NCI-H774 (cell line): Measurements from ENCODE around the gene RBM3.

Experiments used
- DNase-seq: peaks from one replicate; lab custom pipeline; 2025; lab: John Stamatoyannopoulos, UW

The RBM3 gene

GRCh38 chrX:48578661-48579128 is 4.4 kb downstream of the RBM3 start:
- DNase-seq = no peak

DNA sequence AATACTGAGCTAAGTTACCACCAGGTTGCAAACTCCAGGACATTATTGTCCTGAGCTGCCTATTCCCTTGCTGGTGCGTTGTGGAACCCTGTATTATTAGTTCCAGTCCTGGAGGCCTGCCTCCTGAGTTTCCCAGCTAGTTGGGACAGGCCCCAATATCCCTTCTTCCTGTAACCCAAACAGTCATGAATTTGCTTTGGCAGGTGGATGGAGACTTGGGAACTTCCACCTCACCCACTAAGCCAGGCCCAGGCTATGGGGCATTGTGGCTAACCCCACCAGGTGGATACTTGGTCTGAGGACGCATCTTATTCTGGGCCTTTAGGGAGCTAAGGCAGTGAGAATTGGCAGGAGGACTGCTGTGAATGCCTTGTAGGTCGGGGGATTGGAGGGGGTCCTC is 5.0 kb downstream of the RBM3 start:
- no peak for DNase-seq

DNA sequence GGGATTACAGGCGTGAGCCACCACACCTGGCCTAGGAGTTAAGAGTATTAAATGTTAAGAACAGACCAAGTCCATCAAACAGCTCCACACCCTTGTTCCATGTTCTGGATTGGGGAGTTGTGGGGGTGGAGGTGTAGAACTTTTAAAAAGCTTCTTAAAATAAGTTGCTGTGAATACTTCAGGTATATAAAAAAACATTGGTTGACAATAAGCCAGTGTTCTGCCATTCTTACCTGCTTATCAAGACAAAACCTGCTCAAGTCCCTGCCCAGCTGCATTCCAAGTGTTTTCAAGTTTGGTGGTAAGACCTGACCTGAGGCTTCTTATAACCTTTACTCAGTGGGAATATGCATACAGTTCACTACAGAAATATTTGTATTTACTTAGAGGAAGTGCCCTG is 6.4 kb downstream of the RBM3 start:
- no peak for DNase-seq

DNA sequence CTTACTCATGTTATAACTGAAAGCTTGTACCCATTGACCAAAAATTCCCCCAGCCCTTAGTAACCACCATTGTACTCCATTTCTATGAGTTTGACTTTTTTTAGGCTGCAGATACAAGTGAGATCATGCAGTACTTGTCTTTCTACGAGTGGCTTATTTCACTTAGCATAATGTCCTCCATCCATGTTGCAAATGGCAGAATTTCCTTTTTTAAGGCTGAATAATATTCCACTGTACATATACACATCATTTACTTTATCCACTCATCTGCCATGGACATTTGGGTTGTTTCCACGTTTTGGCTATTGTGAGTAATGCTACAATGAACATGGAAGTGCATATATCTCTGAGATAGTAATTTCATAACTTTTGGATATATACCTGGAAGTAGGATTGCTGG is 10.4 kb downstream of the RBM3 start:
- DNase-seq = no peak

DNA sequence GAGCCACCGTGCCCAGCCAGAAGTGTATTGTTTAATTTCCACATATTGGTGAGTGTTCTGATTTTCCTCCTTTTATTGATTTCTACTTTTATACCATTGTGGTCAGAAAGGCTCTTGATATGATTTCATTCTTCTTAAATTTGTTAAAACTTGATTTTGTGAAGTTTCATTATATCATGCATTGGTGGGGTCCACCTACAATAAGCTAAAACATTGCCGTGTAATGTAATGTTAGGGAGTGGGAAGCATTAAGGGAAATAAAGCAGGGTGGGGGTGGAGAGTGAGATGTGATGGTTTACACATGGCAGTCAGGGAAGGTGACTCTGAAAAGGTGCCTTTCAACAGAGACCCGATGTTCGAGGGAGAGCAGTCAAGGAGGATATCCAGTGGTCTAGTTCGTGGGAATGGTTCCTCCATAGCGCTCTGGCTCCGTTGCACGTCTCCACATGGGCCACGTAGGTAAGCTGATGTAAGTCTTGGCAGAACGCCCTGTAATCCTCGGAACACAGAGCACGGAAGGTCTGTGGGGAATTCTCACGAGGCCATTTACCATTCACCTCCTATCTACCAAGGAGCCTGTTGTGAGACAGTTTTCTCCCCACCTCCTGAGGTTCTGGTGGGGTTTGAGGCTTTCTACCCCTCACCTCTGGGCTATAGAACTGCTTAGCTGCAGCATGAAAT is 15.3 kb downstream of the RBM3 start:
- no peak for DNase-seq

GRCh38 chrX:48590203-48591103 is 16.2 kb downstream of the RBM3 start:
- DNase-seq = no peak

DNA sequence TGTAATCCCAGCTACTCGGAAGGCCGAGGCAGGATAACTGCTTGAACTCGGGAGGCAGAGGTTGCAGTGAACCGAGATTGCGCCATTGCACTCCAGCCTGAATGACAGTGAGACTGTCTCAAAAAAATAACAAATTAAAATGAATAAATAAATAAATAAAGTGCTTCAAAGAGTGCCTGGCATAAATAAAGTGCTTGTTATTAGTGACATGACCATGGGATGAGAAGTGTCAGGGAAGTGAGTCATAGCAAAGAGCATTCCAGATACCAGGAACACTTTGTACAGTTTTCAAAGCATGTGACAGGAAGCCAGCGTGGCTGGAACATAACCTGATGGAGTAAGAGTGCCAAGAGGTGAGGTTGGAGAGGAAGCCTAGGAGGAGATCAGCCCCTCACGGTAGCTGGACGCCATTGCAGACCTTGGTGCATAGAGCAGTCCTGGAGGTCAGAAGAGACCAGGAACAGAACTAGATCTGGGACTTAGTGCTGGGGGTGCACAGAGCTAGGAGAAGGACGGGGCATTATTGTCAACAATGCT is 17.0 kb downstream of the RBM3 start:
- DNase-seq = no peak

DNA sequence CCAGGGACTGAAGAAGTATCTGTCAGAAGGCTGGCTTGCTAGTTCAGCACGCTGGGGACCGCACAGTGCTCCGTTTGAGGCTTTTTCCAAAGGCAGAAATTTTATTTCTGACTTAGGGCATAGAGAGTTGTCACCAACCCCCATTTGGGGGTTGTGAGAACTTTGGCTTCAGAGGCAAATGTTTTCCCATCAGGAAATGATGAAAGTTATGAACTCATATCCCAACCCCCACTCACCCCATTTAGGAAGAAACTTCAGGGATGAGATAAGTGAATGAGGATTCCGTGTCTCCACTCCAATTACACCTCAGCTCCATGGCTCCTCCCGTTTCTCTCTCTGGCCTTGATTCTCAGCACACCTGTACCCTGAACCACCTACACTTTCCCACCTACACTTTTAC is 18.7 kb downstream of the RBM3 start:
- no peak for DNase-seq

- no peak for DNase-seq
Measured at GRCh38 chrX:48595929-48596328, 21.6 kb downstream of the RBM3 start.

- DNase-seq = peak; percentile 83
Measured at GRCh38 chrX:48597353-48598264, 23.3 kb downstream of the RBM3 start, which contains the start of gene WDR13. Gene WDR13 (plus strand): TSS chrX:48597492. CDS start chrX:48597997, 505 bp downstream.

DNA sequence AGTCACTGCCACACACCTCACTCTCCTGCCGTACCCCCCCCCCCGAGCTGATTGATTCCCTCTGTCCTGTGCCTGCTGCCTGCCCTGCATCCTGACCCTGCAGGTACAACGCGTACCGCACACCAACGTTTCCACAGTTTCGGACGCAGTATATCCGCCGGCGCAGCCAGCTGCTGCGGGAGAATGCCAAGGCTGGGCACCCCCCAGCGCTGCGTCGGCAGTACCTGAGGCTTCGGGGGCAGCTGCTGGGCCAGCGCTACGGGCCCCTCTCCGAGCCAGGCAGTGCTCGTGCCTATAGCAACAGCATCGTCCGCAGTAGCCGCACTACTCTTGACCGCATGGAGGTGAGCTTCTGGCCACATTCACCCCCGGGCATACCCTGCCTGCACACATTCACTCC is 24.3 kb downstream of the RBM3 start:
- no peak for DNase-seq

DNA sequence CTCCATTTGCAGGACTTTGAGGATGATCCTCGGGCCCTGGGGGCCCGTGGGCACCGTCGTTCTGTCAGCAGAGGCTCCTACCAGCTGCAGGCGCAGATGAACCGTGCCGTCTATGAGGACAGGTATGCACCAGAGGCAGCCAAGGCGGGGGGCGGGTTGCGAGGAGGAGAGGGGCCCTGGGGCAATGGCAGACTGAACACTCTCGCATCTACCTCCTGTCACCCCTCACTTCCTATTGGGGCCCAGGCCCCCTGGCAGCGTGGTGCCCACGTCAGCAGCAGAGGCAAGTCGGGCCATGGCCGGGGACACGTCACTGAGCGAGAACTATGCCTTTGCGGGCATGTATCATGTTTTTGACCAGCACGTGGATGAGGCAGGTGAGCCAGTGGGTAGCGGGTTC is 25.1 kb downstream of the RBM3 start:
- no peak for DNase-seq

- DNase-seq = no peak
Measured at GRCh38 chrX:48600226-48600625, 25.9 kb downstream of the RBM3 start.

GRCh38 chrX:48601741-48602394 is 27.6 kb downstream of the RBM3 start:
- DNase-seq = no peak

DNA sequence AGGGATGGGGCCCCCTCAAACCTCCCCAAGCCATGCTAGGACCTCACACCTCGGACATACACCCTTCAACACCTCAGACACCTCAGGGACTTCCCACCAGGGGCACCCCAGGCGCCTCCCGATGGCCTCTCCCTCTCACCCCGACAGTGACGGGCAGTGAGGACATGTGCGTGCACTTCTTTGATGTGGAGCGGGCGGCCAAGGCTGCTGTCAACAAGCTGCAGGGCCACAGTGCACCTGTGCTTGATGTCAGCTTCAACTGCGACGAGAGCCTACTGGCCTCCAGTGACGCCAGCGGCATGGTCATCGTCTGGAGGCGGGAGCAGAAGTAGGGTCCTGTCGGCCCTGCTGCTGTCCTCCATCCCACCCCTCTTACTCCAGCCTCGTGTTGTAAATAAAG is 30.4 kb downstream of the RBM3 start:
- DNase-seq = no peak

- DNase-seq = no peak
Measured at GRCh38 chrX:48606091-48606490, 31.8 kb downstream of the RBM3 start.

- no peak for DNase-seq
Measured at GRCh38 chrX:48611703-48612102, 37.4 kb downstream of the RBM3 start.

DNA sequence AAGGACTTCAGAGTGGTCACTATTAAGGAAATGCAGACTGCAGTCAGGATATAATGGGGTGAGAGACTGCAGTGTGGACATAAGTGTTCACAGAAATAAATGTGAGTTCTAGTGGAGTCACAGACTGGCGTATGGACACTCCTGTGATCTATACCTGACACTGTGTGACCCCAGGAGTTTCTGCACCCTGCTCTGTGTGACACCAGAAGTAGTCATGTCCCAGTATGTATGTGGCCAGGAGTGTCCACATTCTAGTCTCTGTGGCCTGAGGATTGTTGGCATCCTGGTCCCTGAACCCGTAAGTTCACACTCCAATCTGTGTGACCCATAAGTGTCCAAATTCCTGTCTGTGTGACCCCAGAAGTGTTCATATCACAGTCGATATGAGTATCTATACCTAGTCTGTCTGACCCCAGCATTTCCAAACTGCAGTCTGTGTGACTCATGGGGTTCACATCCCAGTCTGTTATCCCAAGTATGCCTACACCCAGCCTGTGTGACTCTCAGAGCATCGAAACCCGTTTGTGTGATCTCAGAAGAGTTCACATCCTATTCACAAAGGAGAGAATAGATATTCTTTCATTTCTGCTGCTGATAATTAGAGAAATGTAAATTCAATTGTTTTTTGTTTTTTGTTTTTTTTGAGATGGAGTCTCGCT is 39.3 kb downstream of the RBM3 start:
- DNase-seq = no peak

DNA sequence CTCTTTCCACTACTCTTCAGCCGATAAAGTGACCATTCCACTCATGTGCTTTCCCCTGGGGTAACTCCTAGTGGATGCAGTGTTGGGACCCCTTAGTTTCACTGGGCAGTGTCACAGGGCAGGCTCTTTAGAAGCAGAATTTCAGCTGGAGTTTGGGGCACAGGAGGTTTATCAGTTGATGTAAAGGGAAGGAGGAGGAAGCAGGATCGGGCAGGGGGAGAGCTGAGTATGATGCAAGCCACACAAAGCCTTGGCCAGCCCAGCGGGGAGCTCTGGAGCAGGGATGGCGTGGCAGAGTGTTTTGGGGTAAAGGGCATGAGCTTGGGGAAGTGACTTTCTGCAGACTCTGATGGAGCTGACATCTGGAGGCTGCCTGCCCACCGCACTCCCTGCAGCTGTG is 42.3 kb downstream of the RBM3 start:
- DNase-seq = no peak

- DNase-seq = no peak
Measured at GRCh38 chrX:48617542-48618340, 43.5 kb downstream of the RBM3 start.
